Dendritic cell treated with granulocyte-macrophage colony-stimulating factor and Interleukin-4, amounts not matched to agents 40 ng/mL and 50 ng/mL, for 4 days (primary cell): ENCODE measurements around the gene GGT5.

ENCODE experiments used
- H3K27ac Mint-ChIP-seq: one replicate; pipeline ENCODE4 v1.8.0; 2022; ENCODE audit warnings: mild to moderate bottlenecking, mixed read lengths
- H3K27me3 Mint-ChIP-seq: one replicate; pipeline ENCODE4 v1.8.0; 2022; ENCODE audit warnings: mild to moderate bottlenecking, mixed read lengths
- H3K36me3 Mint-ChIP-seq: one replicate; pipeline ENCODE4 v1.8.0; 2022; ENCODE audit warnings: low read depth, mixed read lengths
- H3K4me1 Mint-ChIP-seq: one replicate; pipeline ENCODE4 v1.8.0; 2022; ENCODE audit warnings: low read depth, mixed read lengths
- H3K4me3 Mint-ChIP-seq: one replicate; pipeline ENCODE4 v1.8.0; 2022; ENCODE audit warnings: mild to moderate bottlenecking, moderate library complexity, mixed read lengths
- H3K9me3 Mint-ChIP-seq: one replicate; pipeline ENCODE4 v1.8.0; 2022; ENCODE audit warnings: mixed read lengths
- intact Hi-C: fragments of 100-400 bp; cut with micrococcal nuclease; formaldehyde crosslinking; loops from one replicate; pipeline ENCODE4 v1.15.0; 2022

Gene GGT5

GRCh38 chr22:24191381-24191841 lies 53.5 kb downstream of the GGT5 start:
- H3K4me1 Mint-ChIP-seq: peaks cover 51% of the 10 kb centered on the region
- H3K27ac Mint-ChIP-seq: peak overlapping the region; percentile 78
- no peaks in the 10 kb centered on the region for H3K27me3 Mint-ChIP-seq
- no peak overlapping the region for H3K4me3 Mint-ChIP-seq
- no peaks in the 10 kb centered on the region for H3K36me3 Mint-ChIP-seq
- no peaks in the 10 kb centered on the region for H3K9me3 Mint-ChIP-seq
- intact Hi-C loops: no loop called here

- intact Hi-C loops: no loop called here
- Mint-ChIP-seq H3K4me1 (peaks cover 44% of the 10 kb centered on the region), H3K36me3 (no peaks in the 10 kb centered on the region), H3K4me3 (no peak overlapping the region), H3K9me3 (no peaks in the 10 kb centered on the region), H3K27me3 (no peaks in the 10 kb centered on the region), H3K27ac (peak overlapping the region; percentile 78)
Measured at GRCh38 chr22:24190596-24191208, 54.2 kb downstream of the GGT5 start.

- Mint-ChIP-seq H3K9me3 (no peaks in the 10 kb centered on the region), H3K4me1 (peaks cover 41% of the 10 kb centered on the region), H3K4me3 (no peak overlapping the region), H3K27ac (peak overlapping the region; percentile 78), H3K36me3 (no peaks in the 10 kb centered on the region), H3K27me3 (no peaks in the 10 kb centered on the region)
- intact Hi-C loops: no loop called here
Measured at GRCh38 chr22:24190159-24190540, 54.7 kb downstream of the GGT5 start.

GRCh38 chr22:24189249-24190158 lies 55.4 kb downstream of the GGT5 start:
- no peaks in the 10 kb centered on the region for H3K27me3 Mint-ChIP-seq
- intact Hi-C loops: loop anchor here (2.0 to 10.0 kb wide), 2 partner anchors 57 to 335 kb away; no protein-coding TSS in a partner anchor
- no peaks in the 10 kb centered on the region for H3K9me3 Mint-ChIP-seq
- no peak overlapping the region for H3K4me3 Mint-ChIP-seq
- H3K27ac Mint-ChIP-seq: peak overlapping the region; percentile 78
- peaks cover 41% of the 10 kb centered on the region for H3K4me1 Mint-ChIP-seq
- H3K36me3 Mint-ChIP-seq: no peaks in the 10 kb centered on the region

- Mint-ChIP-seq H3K4me3 (no peak overlapping the region), H3K27me3 (no peaks in the 10 kb centered on the region), H3K27ac (peak overlapping the region; percentile 78), H3K36me3 (no peaks in the 10 kb centered on the region), H3K9me3 (no peaks in the 10 kb centered on the region), H3K4me1 (peaks cover 41% of the 10 kb centered on the region)
- intact Hi-C loops: loop anchor here (2.0 to 10.0 kb wide), 2 partner anchors 58 to 336 kb away; no protein-coding TSS in a partner anchor
Measured at GRCh38 chr22:24188705-24189248, 56.1 kb downstream of the GGT5 start.

- H3K27ac Mint-ChIP-seq: peak overlapping the region; percentile 7
- no peaks in the 10 kb centered on the region for H3K9me3 Mint-ChIP-seq
- no peaks in the 10 kb centered on the region for H3K27me3 Mint-ChIP-seq
- intact Hi-C loops: loop anchor here (2.0 to 10.0 kb wide), 2 partner anchors 59 to 337 kb away; no protein-coding TSS in a partner anchor
- no peaks in the 10 kb centered on the region for H3K36me3 Mint-ChIP-seq
- H3K4me3 Mint-ChIP-seq: no peak overlapping the region
- peaks cover 41% of the 10 kb centered on the region for H3K4me1 Mint-ChIP-seq
Measured at GRCh38 chr22:24187731-24188644, 56.9 kb downstream of the GGT5 start.

- Mint-ChIP-seq H3K27me3 (no peaks in the 10 kb centered on the region), H3K27ac (peak overlapping the region; percentile 7), H3K4me1 (peaks cover 33% of the 10 kb centered on the region), H3K36me3 (no peaks in the 10 kb centered on the region), H3K4me3 (no peak overlapping the region), H3K9me3 (no peaks in the 10 kb centered on the region)
- intact Hi-C loops: loop anchor here (10.0 kb wide), 1 partner anchor 338 kb away; no protein-coding TSS in a partner anchor
Measured at GRCh38 chr22:24186892-24187670, 57.8 kb downstream of the GGT5 start.

- no peak overlapping the region for H3K4me3 Mint-ChIP-seq
- no peaks in the 10 kb centered on the region for H3K36me3 Mint-ChIP-seq
- no peak overlapping the region for H3K27ac Mint-ChIP-seq
- H3K9me3 Mint-ChIP-seq: no peaks in the 10 kb centered on the region
- H3K27me3 Mint-ChIP-seq: no peaks in the 10 kb centered on the region
- H3K4me1 Mint-ChIP-seq: peaks cover 26% of the 10 kb centered on the region
- intact Hi-C loops: loop anchor here (10.0 kb wide), 1 partner anchor 338 kb away; no protein-coding TSS in a partner anchor
Measured at GRCh38 chr22:24186352-24186740, 58.5 kb downstream of the GGT5 start.

GRCh38 chr22:24185501-24186351 lies 59.2 kb downstream of the GGT5 start:
- H3K27ac Mint-ChIP-seq: no peak overlapping the region
- intact Hi-C loops: loop anchor here (10.0 kb wide), 1 partner anchor 339 kb away; no protein-coding TSS in a partner anchor
- H3K36me3 Mint-ChIP-seq: no peaks in the 10 kb centered on the region
- peaks cover 24% of the 10 kb centered on the region for H3K4me1 Mint-ChIP-seq
- no peaks in the 10 kb centered on the region for H3K27me3 Mint-ChIP-seq
- H3K9me3 Mint-ChIP-seq: no peaks in the 10 kb centered on the region
- H3K4me3 Mint-ChIP-seq: no peak overlapping the region

GRCh38 chr22:24185001-24185500 lies 59.8 kb downstream of the GGT5 start:
- H3K27ac Mint-ChIP-seq: no peak overlapping the region
- intact Hi-C loops: loop anchor here (10.0 kb wide), 1 partner anchor 340 kb away; no protein-coding TSS in a partner anchor

GRCh38 chr22:24184057-24184798 lies 60.7 kb downstream of the GGT5 start:
- peaks cover 10% of the 10 kb centered on the region for H3K36me3 Mint-ChIP-seq
- H3K9me3 Mint-ChIP-seq: no peaks in the 10 kb centered on the region
- H3K4me3 Mint-ChIP-seq: no peak overlapping the region
- intact Hi-C loops: loop anchor here (10.0 kb wide), 1 partner anchor 341 kb away; no protein-coding TSS in a partner anchor
- peaks cover 24% of the 10 kb centered on the region for H3K4me1 Mint-ChIP-seq
- no peak overlapping the region for H3K27ac Mint-ChIP-seq
- H3K27me3 Mint-ChIP-seq: no peaks in the 10 kb centered on the region

More at GRCh38 chr22:24185001-24185500, 59.8 kb downstream of the GGT5 start:
- H3K9me3 Mint-ChIP-seq: no peaks in the 10 kb centered on the region
- H3K36me3 Mint-ChIP-seq: peaks cover 2% of the 10 kb centered on the region
- H3K27me3 Mint-ChIP-seq: no peaks in the 10 kb centered on the region
- H3K4me1 Mint-ChIP-seq: peaks cover 24% of the 10 kb centered on the region
- no peak overlapping the region for H3K4me3 Mint-ChIP-seq
